Uterine smooth muscle cell (primary cell): ENCODE measurements around the gene HLTF. TPM values are rescaled to one million over a fixed set of nuclear protein-coding genes. Genes with fewer than 3 reads are reported as not detected.

Source experiments
- total RNA-seq: library from RNA; depleted of rRNA; stranded (reverse); fragments of >200 nt; gene quantifications from 2 replicates; pipeline ENCODE4 v1.2.3, GENCODE V29; 2014

HLTF gene, protein sequence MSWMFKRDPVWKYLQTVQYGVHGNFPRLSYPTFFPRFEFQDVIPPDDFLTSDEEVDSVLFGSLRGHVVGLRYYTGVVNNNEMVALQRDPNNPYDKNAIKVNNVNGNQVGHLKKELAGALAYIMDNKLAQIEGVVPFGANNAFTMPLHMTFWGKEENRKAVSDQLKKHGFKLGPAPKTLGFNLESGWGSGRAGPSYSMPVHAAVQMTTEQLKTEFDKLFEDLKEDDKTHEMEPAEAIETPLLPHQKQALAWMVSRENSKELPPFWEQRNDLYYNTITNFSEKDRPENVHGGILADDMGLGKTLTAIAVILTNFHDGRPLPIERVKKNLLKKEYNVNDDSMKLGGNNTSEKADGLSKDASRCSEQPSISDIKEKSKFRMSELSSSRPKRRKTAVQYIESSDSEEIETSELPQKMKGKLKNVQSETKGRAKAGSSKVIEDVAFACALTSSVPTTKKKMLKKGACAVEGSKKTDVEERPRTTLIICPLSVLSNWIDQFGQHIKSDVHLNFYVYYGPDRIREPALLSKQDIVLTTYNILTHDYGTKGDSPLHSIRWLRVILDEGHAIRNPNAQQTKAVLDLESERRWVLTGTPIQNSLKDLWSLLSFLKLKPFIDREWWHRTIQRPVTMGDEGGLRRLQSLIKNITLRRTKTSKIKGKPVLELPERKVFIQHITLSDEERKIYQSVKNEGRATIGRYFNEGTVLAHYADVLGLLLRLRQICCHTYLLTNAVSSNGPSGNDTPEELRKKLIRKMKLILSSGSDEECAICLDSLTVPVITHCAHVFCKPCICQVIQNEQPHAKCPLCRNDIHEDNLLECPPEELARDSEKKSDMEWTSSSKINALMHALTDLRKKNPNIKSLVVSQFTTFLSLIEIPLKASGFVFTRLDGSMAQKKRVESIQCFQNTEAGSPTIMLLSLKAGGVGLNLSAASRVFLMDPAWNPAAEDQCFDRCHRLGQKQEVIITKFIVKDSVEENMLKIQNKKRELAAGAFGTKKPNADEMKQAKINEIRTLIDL
- total RNA-seq = 58.2 and 74.6 TPM in 2 replicates

DNA sequence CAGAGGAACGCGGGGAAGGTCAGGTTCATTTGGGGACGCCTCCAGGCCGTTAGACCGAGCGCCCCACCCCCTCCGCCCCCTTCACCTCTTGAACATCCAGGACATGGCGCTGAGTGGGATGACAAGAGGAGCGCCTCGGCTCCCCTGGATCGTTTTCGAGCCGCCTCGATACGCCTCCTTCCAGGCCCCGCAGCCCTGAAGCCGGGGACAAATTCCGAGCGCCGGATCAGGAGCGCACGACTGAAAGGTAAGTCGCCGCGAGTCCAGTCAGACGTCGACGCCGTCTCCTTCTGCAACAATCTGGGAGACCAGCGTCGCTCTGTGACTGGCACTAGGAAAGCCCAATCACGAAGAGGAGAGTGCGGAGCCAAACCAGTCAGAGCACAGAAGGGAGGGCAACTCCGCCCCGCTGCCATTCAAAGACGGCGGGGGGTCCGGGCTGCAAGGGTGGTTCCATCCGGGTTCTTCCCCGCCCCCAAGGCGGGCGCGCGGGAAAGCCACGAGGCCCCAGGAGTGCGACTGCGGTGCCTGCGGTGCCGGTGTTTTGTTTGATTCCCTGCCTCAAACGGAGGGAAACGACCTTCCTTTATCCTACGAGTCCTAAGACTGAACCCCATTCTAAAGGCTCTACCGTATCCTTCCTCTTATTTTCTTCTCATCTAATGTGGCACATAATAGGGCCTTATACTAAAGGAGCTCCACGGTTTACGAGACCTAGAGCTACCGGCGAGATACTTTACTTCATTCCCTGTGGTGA, at the start of gene HLTF:
HLTF (minus strand) TSS at position 302 of the 757 bp plus-strand sequence; CDS start at position 105, 197 bp downstream.

DNA sequence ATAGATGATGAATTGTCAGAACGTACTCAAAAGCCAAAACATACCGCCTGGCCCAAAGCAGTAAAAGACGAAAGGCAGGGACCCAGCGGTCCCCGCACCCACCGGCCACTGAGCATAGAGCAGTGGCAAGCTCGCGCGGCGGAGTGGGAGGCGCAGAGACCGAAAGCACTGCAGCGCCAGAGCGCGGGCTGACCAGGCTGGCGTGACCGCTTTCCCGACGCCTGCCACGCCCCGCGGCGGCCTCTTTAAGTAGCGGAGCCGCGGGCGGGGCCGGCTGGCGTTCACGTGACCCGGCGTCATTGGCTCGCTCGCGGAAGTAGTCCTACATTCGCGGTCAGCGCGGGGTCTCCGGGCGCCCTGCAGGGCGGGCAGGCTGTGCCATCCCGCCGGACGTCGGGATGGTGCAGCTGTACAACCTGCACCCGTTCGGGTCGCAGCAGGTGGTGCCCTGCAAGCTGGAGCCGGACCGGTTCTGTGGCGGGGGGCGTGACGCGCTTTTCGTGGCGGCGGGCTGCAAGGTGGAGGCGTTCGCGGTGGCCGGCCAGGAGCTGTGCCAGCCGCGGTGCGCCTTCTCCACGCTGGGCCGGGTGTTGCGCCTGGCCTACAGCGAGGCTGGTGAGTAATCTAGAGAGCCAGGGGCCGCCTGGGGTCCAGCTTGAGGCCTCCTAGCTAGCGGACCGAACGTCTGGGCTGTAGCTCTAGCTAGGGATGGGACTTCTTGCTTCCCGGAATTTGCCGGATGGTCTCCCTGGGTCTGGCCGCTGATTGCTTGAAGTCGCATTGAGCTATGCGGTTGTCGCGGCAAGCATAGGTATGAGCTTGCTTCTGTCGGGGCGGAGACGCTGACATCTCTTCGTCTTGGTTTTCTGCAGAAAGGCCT, 43.2 kb upstream of the HLTF start, which contains the start of gene HPS3:
HPS3 (plus strand) TSS at position 313 of the 880 bp plus-strand sequence; CDS start at position 399, 86 bp downstream.

DNA sequence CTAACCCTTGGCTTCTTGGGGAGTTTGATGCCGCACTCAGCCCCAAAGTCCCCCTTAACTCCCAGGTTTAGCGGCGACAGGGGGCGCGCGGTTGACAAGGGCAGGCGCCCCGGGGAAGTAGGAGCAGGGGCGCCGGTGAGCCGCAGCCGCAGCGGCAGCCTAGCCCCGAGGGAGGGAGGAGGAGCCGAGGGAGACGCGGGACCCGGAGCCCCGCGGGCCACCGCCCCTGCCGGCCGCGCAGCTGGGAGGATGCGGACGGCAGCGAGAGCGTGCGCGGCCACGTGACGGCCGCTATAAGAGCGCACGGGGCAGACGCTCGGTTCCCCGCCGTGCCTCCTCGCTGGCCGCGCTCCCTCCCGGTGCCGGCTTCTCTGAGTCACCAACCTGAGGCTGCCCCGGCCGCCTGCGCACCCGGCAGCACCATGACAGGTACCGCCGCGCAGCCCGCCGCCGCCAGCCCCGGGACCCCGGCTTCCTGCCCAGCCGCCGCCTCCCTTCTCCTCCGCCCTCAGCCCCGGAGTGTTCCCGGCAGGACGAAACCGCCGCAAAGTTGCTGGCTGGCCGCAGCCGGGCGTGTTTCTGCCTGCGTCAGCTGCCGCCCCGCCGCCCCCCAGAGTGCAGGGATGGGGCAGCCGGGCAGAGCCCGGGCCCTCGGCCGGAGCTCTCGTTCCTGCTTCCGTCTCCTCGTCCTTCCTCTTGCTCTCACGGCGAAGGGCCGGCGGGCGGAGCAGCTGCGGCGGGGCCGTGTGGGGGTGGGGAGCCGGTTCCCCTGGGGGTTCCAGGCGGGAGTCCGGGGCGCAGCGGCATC, 94.9 kb downstream of the HLTF start, which contains the start of gene GYG1:
GYG1 (plus strand) TSS at position 322 of the 808 bp plus-strand sequence; CDS start at position 423, 101 bp downstream.

Other genes starting within 250 kb of the HLTF start
- gene CPA3, start 221.2 kb downstream of the HLTF start, total RNA-seq = not detected in 2 replicates
- 41.4 and 42.3 TPM in 2 replicates for gene GYG1, start 95.0 kb downstream of the HLTF start, total RNA-seq
- 37.4 and 42.0 TPM in 2 replicates for gene HPS3, start 43.1 kb upstream of the HLTF start, total RNA-seq
- gene CP, start 135.3 kb upstream of the HLTF start, total RNA-seq = not detected in 2 replicates
- 0.22 and 0.37 TPM in 2 replicates for gene TM4SF18, start 247.1 kb upstream of the HLTF start, total RNA-seq